ENCODE results near the gene EFHC2. TPM values are rescaled to one million over a fixed set of nuclear protein-coding genes. Genes with fewer than 3 reads are reported as not detected.

Gene EFHC2
- total and polyA plus RNA-seq, 12 donors = 1.5 to 17.9 (median 10.3) TPM

- DNase-seq (no peak), ATAC-seq (no peak)
- H3K9me3 ChIP-seq = no peaks in the 10 kb centered on the region
- 70 to 93% methylated on average over 2 of the region's 2 CpGs for WGBS, 2 donors
- no peak overlapping the region for H3K27ac ChIP-seq
- intact Hi-C loops (cut with DNase I) = no loop called here
- H3K36me3 ChIP-seq = no peaks in the 10 kb centered on the region
- no peaks in the 10 kb centered on the region for H3K4me1 ChIP-seq
- no peak overlapping the region for H3K4me3 ChIP-seq
- no peak for TF ChIP-seq CTCF (IDR thresholded peaks at IDR 0.05)
- H3K27me3 ChIP-seq = peaks cover 0 to 62% (median 0%) of the 10 kb centered on the region in 7 donors
These were observed 213.3 kb downstream of the EFHC2 start for GRCh38 chrX:44130189-44130588.

- ATAC-seq (no peak), DNase-seq (no peak)
- TF ChIP-seq CTCF (IDR thresholded peaks at IDR 0.05) = no peak
- Histone ChIP-seq H3K27ac (no peak overlapping the region), H3K4me1 (no peaks in the 10 kb centered on the region), H3K4me3 (no peak overlapping the region), H3K36me3 (no peaks in the 10 kb centered on the region), H3K27me3 (peaks cover 0 to 50% (median 0%) of the 10 kb centered on the region in 7 donors), H3K9me3 (peaks cover 0 to 4% (median 0%) of the 10 kb centered on the region in 11 donors)
- WGBS, 2 donors = 93 to 96% methylated on average over 2 of the region's 2 CpGs
- intact Hi-C loops (cut with DNase I) = no loop called here
These were observed 230.1 kb downstream of the EFHC2 start for GRCh38 chrX:44113337-44113736.

- no peak overlapping the region for H3K27ac ChIP-seq
- WGBS, 2 donors = 64 to 71% methylated on average over 2 of the region's 2 CpGs
- ATAC-seq (no peak), DNase-seq (no peak)
- H3K36me3 ChIP-seq = no peaks in the 10 kb centered on the region
- H3K9me3 ChIP-seq = peaks cover 0 to 20% (median 0%) of the 10 kb centered on the region in 11 donors
- intact Hi-C loops (cut with DNase I) = no loop called here
- no peaks in the 10 kb centered on the region for H3K4me1 ChIP-seq
- TF ChIP-seq CTCF (IDR thresholded peaks at IDR 0.05) = no peak
- peaks cover 0 to 32% (median 0%) of the 10 kb centered on the region in 7 donors for H3K27me3 ChIP-seq
- H3K4me3 ChIP-seq = no peak overlapping the region
These were observed 236.6 kb downstream of the EFHC2 start for GRCh38 chrX:44106864-44107263.

GRCh38 chrX:44105228-44105913 lies 238.1 kb downstream of the EFHC2 start:
- Histone ChIP-seq H3K4me1 (no peaks in the 10 kb centered on the region), H3K9me3 (peaks cover 0 to 20% (median 0%) of the 10 kb centered on the region in 11 donors), H3K27me3 (peaks cover 0 to 29% (median 0%) of the 10 kb centered on the region in 7 donors), H3K27ac (no peak overlapping the region), H3K36me3 (no peaks in the 10 kb centered on the region), H3K4me3 (no peak overlapping the region)
- 60 to 65% methylated on average over 12 of the region's 12 CpGs for whole genome bisulfite sequencing, 2 donors
- ATAC-seq (no peak), DNase-seq (no peak)
- intact Hi-C loops (cut with DNase I) = no loop called here
- no peak for TF ChIP-seq CTCF (IDR thresholded peaks at IDR 0.05)
